K562 (cell line): Measurements from ENCODE around the gene RPL26. TPM values are rescaled to one million over a fixed set of nuclear protein-coding genes. Genes with fewer than 3 reads are reported as not detected.

Source experiments
- ATAC-seq: fragments of 200-7000 bp; cut with Tn5 transposase; 3 replicates; pipeline ENCODE4 v1.9.1; 2020; ENCODE audit warnings: moderate library complexity
- BruUV-seq: library from RNA; stranded (reverse); fragments of 400-500 nt; replicated peaks from 2 replicates; lab custom pipeline; 2021; lab: Mats Ljungman, UMichigan
- CTCF ChIA-PET: fragments of 300-600 bp; formaldehyde crosslinking; extraction: SDS; loops from one replicate; lab custom pipeline; 2021; ENCODE audit warnings: low intra/inter-chr PET ratio; lab: Yijun Ruan, JAX
- POLR2A ChIA-PET: fragments of 300-600, 350-650 bp; sonication (Branson Sonifier 250); formaldehyde crosslinking; extraction: SDS; loops from one replicate; lab custom pipeline; 2021; ENCODE audit warnings: antibody characterized with exemption, inconsistent platforms; lab: Yijun Ruan, JAX
- DNase-seq, 4 experiments: peaks; one replicate each; pipeline versions ENCODE4 v3.0.0 to v3.0.0-alpha.2; 2011 to 2018; ENCODE audit warnings: low spot score in 3 of 4, mixed read lengths in 3 of 4; ENCODE audit errors: extremely low read depth in 1 of 4
- FAIRE-seq: peaks from 2 replicates; lab custom pipeline; 2011; peaks lifted over from hg19 to GRCh38; lab: Jason Lieb, UNC
- H2AFZ ChIP-seq: 2 replicates; pipeline ENCODE4 v1.6.0; 2011; ENCODE audit warnings: low read depth, low read length, control low read depth, inconsistent platforms
- H3K27ac ChIP-seq: fragments of 200-600 bp; 3 replicates; pipeline ENCODE4 v1.8.0; 2011; ENCODE audit warnings: low read depth, mild to moderate bottlenecking, control low read depth, inconsistent platforms, low read length, moderate library complexity, mixed read lengths; ENCODE audit errors: extremely low read depth
- H3K27me3 ChIP-seq, 2 experiments: fragments of 300-600 bp in 1 of 2; 2 replicates in 1 of 2; 3 replicates in 1 of 2; pipeline versions ENCODE4 v1.6.0 to v1.8.0; 2011; ENCODE audit warnings: inconsistent platforms in 2 of 2, low read length in 2 of 2, mild to moderate bottlenecking in 1 of 2, mixed read lengths in 1 of 2, moderate library complexity in 1 of 2; ENCODE audit not compliant: control insufficient read depth in 2 of 2, insufficient read depth in 2 of 2
- H3K36me3 ChIP-seq: fragments of 300-600 bp; 3 replicates; pipeline ENCODE4 v1.8.0; 2011; ENCODE audit warnings: mild to moderate bottlenecking, low read length, inconsistent platforms; ENCODE audit not compliant: control insufficient read depth, insufficient read depth
- H3K4me1 ChIP-seq, 2 experiments: fragments of 200-600 bp in 1 of 2; replicated peaks in 1 of 2; 2 replicates in 1 of 2; 3 replicates in 1 of 2; pipeline versions ENCODE4 v1.5.1 to v1.8.0; 2011; ENCODE audit warnings: inconsistent platforms in 2 of 2, low read length in 2 of 2, mild to moderate bottlenecking in 1 of 2, mixed read lengths in 1 of 2, moderate library complexity in 1 of 2; ENCODE audit not compliant: control insufficient read depth in 2 of 2, insufficient read depth in 2 of 2
- H3K4me2 ChIP-seq: 2 replicates; pipeline ENCODE4 v1.6.1; 2011; ENCODE audit warnings: low read length, control low read depth, inconsistent platforms, mixed read lengths; ENCODE audit not compliant: insufficient read depth
- H3K4me3 ChIP-seq: fragments of 200-600 bp; sonication (generic), shearing (Covaris generic); 2 replicates; pipeline ENCODE4 v1.5.1; 2016; ENCODE audit warnings: control low read depth, inconsistent platforms
- H3K79me2 ChIP-seq: fragments of 200-600 bp; 3 replicates; pipeline ENCODE4 v1.8.0; 2011; ENCODE audit warnings: low read length, inconsistent platforms; ENCODE audit not compliant: control insufficient read depth, insufficient read depth
- H3K9ac ChIP-seq, 2 experiments: 2 replicates each; pipeline versions ENCODE4 v1.6.0 to v1.6.1; 2011; ENCODE audit warnings: low read depth in 2 of 2, low read length in 2 of 2, control low read depth in 1 of 2, inconsistent platforms in 1 of 2, mild to moderate bottlenecking in 1 of 2, mixed read lengths in 1 of 2; ENCODE audit not compliant: insufficient read depth in 1 of 2
- H3K9me1 ChIP-seq: one replicate; pipeline ENCODE4 v1.6.0; 2011; ENCODE audit warnings: inconsistent platforms, mild to moderate bottlenecking, low read length, moderate library complexity; ENCODE audit not compliant: control insufficient read depth, insufficient read depth
- H3K9me3 ChIP-seq: replicated peaks from 2 replicates; pipeline ENCODE4 v1.5.1; 2011; ENCODE audit warnings: low read depth, low read length, inconsistent platforms; ENCODE audit not compliant: control insufficient read depth, insufficient read depth
- H4K20me1 ChIP-seq: replicated peaks from 2 replicates; pipeline ENCODE4 v1.6.1; 2011; ENCODE audit warnings: low read length, inconsistent platforms, mixed read lengths; ENCODE audit not compliant: control insufficient read depth, insufficient read depth
- BRF1 ChIP-seq: IDR thresholded peaks from 3 replicates; pipeline ENCODE4 v1.6.1; 2011; ENCODE audit warnings: borderline replicate concordance, mild to moderate bottlenecking; ENCODE audit not compliant: insufficient read length; ENCODE audit errors: extremely low read depth
- CHD1 ChIP-seq: fragments of 200-600 bp; sonication (generic); IDR thresholded peaks from one replicate; pipeline ENCODE4 v1.6.1; 2012; ENCODE audit warnings: mild to moderate bottlenecking, moderate library complexity, low read length, inconsistent platforms
- FIP1L1 ChIP-seq: fragments of 200-400 bp; formaldehyde crosslinking; IDR thresholded peaks from 2 replicates; pipeline ENCODE4 v1.6.1; 2018; ENCODE audit warnings: mild to moderate bottlenecking, low read depth, low read length; ENCODE audit not compliant: poor library complexity, severe bottlenecking
- NFXL1 ChIP-seq: fragments of 450-650 bp; formaldehyde crosslinking; IDR thresholded peaks from 2 replicates; pipeline ENCODE4 v1.4.0; 2021; ENCODE audit warnings: mild to moderate bottlenecking
- SAFB ChIP-seq: fragments of 200-400 bp; formaldehyde crosslinking; IDR thresholded peaks from 2 replicates; pipeline ENCODE4 v1.6.1; 2017; ENCODE audit warnings: low read depth, low read length, borderline replicate concordance
- SPI1 ChIP-seq: IDR thresholded peaks from 2 replicates; pipeline ENCODE4 v1.6.1; 2011; ENCODE audit warnings: low read depth, low read length, control low read depth, borderline replicate concordance
- ZNF12 ChIP-seq: sonication (generic); formaldehyde crosslinking; IDR thresholded peaks from 2 replicates; pipeline ENCODE4 v1.4.0; 2020; ENCODE audit warnings: mild to moderate bottlenecking, missing genetic modification reagents
- WGBS: fragments of 100-300 bp; shearing (Covaris generic); methylation state at CpG from one replicate; pipeline ENCODE4 v1.1.6; 2016; ENCODE audit warnings: low coverage, mixed read lengths; ENCODE audit not compliant: insufficient coverage; ENCODE audit errors: missing lambda C conversion rate; 5-methylcytosine and 5-hydroxymethylcytosine counted together
- in situ Hi-C: fragments of 300-500 bp; cut with MboI; formaldehyde crosslinking; loops from 4 replicates; pipeline ENCODE4 v1.15.0; 2018; ENCODE audit warnings: inconsistent platforms, mixed read lengths
- intact Hi-C: fragments of 100-400 bp; cut with micrococcal nuclease; formaldehyde crosslinking; loops from 2 replicates; pipeline ENCODE4 v1.14.2; 2022
- polyA plus RNA-seq, 8 experiments: library from polyadenylated mRNA; depleted of rRNA in 4 of 8; stranded (reverse) in 5 of 8; unstranded in 3 of 8; fragments of >200 nt; fragmentation: Nextera tagmentation in 2 of 8; fragmentation: Illumina TruSeq in 1 of 8; extraction: Ambion mirVana in 2 of 8; extraction: Trizol in 1 of 8; gene quantifications; 2 replicates each; pipeline versions ENCODE4 v1.2.1 to v1.2.3, GENCODE V29; 2011 to 2014; ENCODE audit warnings: inconsistent platforms in 1 of 8, missing spikeins in 1 of 8
- total RNA-seq, 7 experiments: library from RNA; depleted of rRNA in 6 of 7; stranded (reverse); fragments of >200 nt in 6 of 7; fragmentation: Illumina TruSeq in 2 of 7; extraction: Trizol in 2 of 7; gene quantifications; 2 replicates each; pipeline versions ENCODE4 v1.2.1 to v1.2.3, GENCODE V29; 2011 to 2021; ENCODE audit warnings: low replicate concordance in 1 of 7

RPL26 gene
- total and polyA plus RNA-seq, 9 of the 15 experiments (the other 6 are each of a cell fraction or from before 2014, with no cell fraction given), result 1,474 to 4,074 (median 2,904) TPM

GRCh38 chr17:8341456-8341855, 41.5 kb downstream of the RPL26 start:
- BruUV-seq, result no TSS peak
- Histone ChIP-seq H3K27ac (no peak overlapping the region), H3K4me2 (no peak overlapping the region), H2AFZ (no peak overlapping the region), H3K4me1 (peaks cover 0 to 15% of the 10 kb centered on the region in 2 experiments; a peak in 3 of 5 replicates), H3K9me1 (no peaks in the 10 kb centered on the region), H3K4me3 (no peak overlapping the region), H4K20me1 (no peaks in the 10 kb centered on the region), H3K36me3 (no peaks in the 10 kb centered on the region), H3K9me3 (no peaks in the 10 kb centered on the region), H3K9ac (no peak overlapping the region), H3K27me3 (no peaks in the 10 kb centered on the region; a peak in 1 of 5 replicates), H3K79me2 (no peaks in the 10 kb centered on the region)
- 31% methylated on average over 4 of the region's 4 CpGs for WGBS
- POLR2A ChIA-PET, result interaction anchor here (0.8 kb wide), 1 partner anchor 13 kb away, joined by 5 read pairs; no protein-coding TSS in a partner anchor
- FAIRE-seq (no peak), DNase-seq (no peak), ATAC-seq (no peak)
- intact Hi-C loops, result no loop called here
- CTCF ChIA-PET, result no interaction called here
- in situ Hi-C loops, result no loop called here
- TF ChIP-seq ZNF12 (CRISPR knock-in tag) (no peak), BRF1 (no peak), SAFB (no peak)

- Histone ChIP-seq H3K9me3 (no peaks in the 10 kb centered on the region), H3K4me2 (peak within 1 kb of the TSS; percentile 39; the same call in 1 of the 2 replicates), H2AFZ (peak within 1 kb of the TSS; percentile 59; the same call in 1 of the 2 replicates), H3K36me3 (no peaks in the 10 kb centered on the region), H3K9ac (no peak within 1 kb of the TSS), H3K27ac (no peak within 1 kb of the TSS), H4K20me1 (no peaks in the 10 kb centered on the region), H3K79me2 (no peaks in the 10 kb centered on the region), H3K4me3 (no peak within 1 kb of the TSS), H3K4me1 (peaks cover 0 to 11% of the 10 kb centered on the region in 2 experiments; a peak in 3 of 5 replicates), H3K27me3 (no peaks in the 10 kb centered on the region), H3K9me1 (no peaks in the 10 kb centered on the region)
- DNase-seq (no peak), FAIRE-seq (no peak), ATAC-seq (no peak)
- in situ Hi-C loops, result no loop called here
- TF ChIP-seq FIP1L1 (no peak), CHD1 (no peak), NFXL1 (no peak), SPI1 (0 out of 2 replicates have a peak, but pooled peaks have one; percentile 28)
- WGBS, result 0% methylated on average over 2 of the region's 2 CpGs
- intact Hi-C loops, result loop anchor here (5.0 kb wide), 1 partner anchor 43 kb away; the partner anchor contains the start of gene RPL26
- CTCF ChIA-PET, result no interaction called here
- POLR2A ChIA-PET, result interaction anchor here (0.7 to 1.6 kb wide), 2 partner anchors 13 to 152 kb away, joined by 3 to 7 read pairs; no protein-coding TSS in a partner anchor
- BruUV-seq, result no TSS peak
These were observed 43.5 kb downstream of the RPL26 start, which contains the start of gene ODF4 for GRCh38 chr17:8339540-8339939. TSS of gene ODF4 (plus strand) at chr17:8339840. CDS start at chr17:8340052, 212 bp downstream.
